Testis (tissue), 3 donors: ENCODE measurements around the gene LRRTM4. TPM values are rescaled to one million over a fixed set of nuclear protein-coding genes. Genes with fewer than 3 reads are reported as not detected.

ENCODE experiments used
- DNase-seq: peaks from one replicate; pipeline ENCODE4 v3.0.0-alpha.2; 2019
- H3K27ac ChIP-seq, 2 donors: fragments of 200-600 bp; sonication (generic); one replicate each; pipeline ENCODE4 v1.5.1; 2019
- H3K27me3 ChIP-seq: fragments of 200-600 bp; sonication (generic); one replicate; pipeline ENCODE4 v1.5.1; 2019
- H3K36me3 ChIP-seq: fragments of 200-600 bp; sonication (generic); one replicate; pipeline ENCODE4 v1.5.1; 2017; ENCODE audit warnings: low read depth; ENCODE audit errors: missing control alignments
- H3K4me1 ChIP-seq: fragments of 200-600 bp; sonication (generic); one replicate; pipeline ENCODE4 v1.5.1; 2019
- H3K4me3 ChIP-seq, 2 donors: fragments of 200-600 bp; sonication (generic); one replicate each; pipeline ENCODE4 v1.5.1; 2017 to 2019
- H3K9me3 ChIP-seq: fragments of 200-600 bp; sonication (generic); one replicate; pipeline ENCODE4 v1.5.1; 2017
- CTCF ChIP-seq, 3 experiments: fragments of 450-650 bp in 2 of 3; fragments of 200-600 bp in 1 of 3; sonication (generic) in 1 of 3; IDR thresholded peaks; one replicate each; pipeline ENCODE4 v1.5.1; 2016 to 2019; ENCODE audit warnings: antibody characterized with exemption in 3 of 3, mild to moderate bottlenecking in 2 of 3, moderate library complexity in 1 of 3
- POLR2A ChIP-seq: fragments of 450-650 bp; IDR thresholded peaks from one replicate; pipeline ENCODE4 v1.6.1; 2017; ENCODE audit warnings: antibody characterized with exemption, mild to moderate bottlenecking, moderate library complexity
- WGBS, 2 donors: methylation state at CpG; one replicate each; pipeline ENCODE4 v1.1.5; 2018; 5-methylcytosine and 5-hydroxymethylcytosine counted together
- intact Hi-C: fragments of 100-400 bp; cut with DNase I; formaldehyde crosslinking; loops from one replicate; pipeline ENCODE4 v1.15.1; 2023; ENCODE audit warnings: low total_unique reads
- polyA plus RNA-seq: library from polyadenylated mRNA; stranded (reverse); fragments of 350-450 nt; fragmentation: Illumina TruSeq; extraction: RNeasy Lipid Tissue Mini Kit (QIAGEN cat#74804); gene quantifications from one replicate; pipeline ENCODE4 v1.2.3, GENCODE V29; 2014; ENCODE audit warnings: low read depth, low replicate concordance; ENCODE audit not compliant: insufficient read depth
- total RNA-seq, 2 donors: library from RNA; depleted of rRNA; stranded (reverse); fragments of >200 nt; gene quantifications; one replicate each; pipeline ENCODE4 v1.2.3, GENCODE V29; 2016

Gene LRRTM4
- total and polyA plus RNA-seq, 3 donors from 2014 or later, result 0.08 to 0.19 (median 0.13) TPM

- Histone ChIP-seq H3K4me1 (no peaks in the 10 kb centered on the region), H3K9me3 (no peaks in the 10 kb centered on the region), H3K4me3 (no peak overlapping the region), H3K36me3 (no peaks in the 10 kb centered on the region), H3K27me3 (no peaks in the 10 kb centered on the region), H3K27ac (no peak overlapping the region)
- TF ChIP-seq CTCF (IDR thresholded peaks at IDR 0.05), result no peak
- TF ChIP-seq POLR2A, result no peak
- DNase-seq, result no peak
- 68 to 84% methylated on average over 2 of the region's 2 CpGs for WGBS, 2 donors
- intact Hi-C loops, result no loop called here
Observed at GRCh38 chr2:77552956-77553355, 30.8 kb upstream of the LRRTM4 start.

- H3K27me3 ChIP-seq, result no peaks in the 10 kb centered on the region
- 82 to 84% methylated on average over 3 of the region's 3 CpGs for WGBS, 2 donors
Observed at GRCh38 chr2:77538031-77538430, 15.9 kb upstream of the LRRTM4 start.

GRCh38 chr2:77522888-77523287, 712 bp upstream of the LRRTM4 start:
- intact Hi-C loops, result no loop called here
- no peak overlapping the region for H3K4me3 ChIP-seq
- TF ChIP-seq POLR2A (no peak), CTCF (IDR thresholded peaks at IDR 0.05) (no peak)

More at GRCh38 chr2:77538031-77538430, 15.9 kb upstream of the LRRTM4 start:
- intact Hi-C loops, result no loop called here
- no peaks in the 10 kb centered on the region for H3K4me1 ChIP-seq
- no peaks in the 10 kb centered on the region for H3K36me3 ChIP-seq
- TF ChIP-seq CTCF (IDR thresholded peaks at IDR 0.05) (no peak), POLR2A (no peak)
- H3K4me3 ChIP-seq, result no peak overlapping the region
- no peak for DNase-seq
- H3K27ac ChIP-seq, result no peak overlapping the region
- H3K9me3 ChIP-seq, result no peaks in the 10 kb centered on the region

GRCh38 chr2:77521548-77521891, 656 bp downstream of the LRRTM4 start:
- Histone ChIP-seq H3K4me1 (no peaks in the 10 kb centered on the region), H3K36me3 (no peaks in the 10 kb centered on the region), H3K27me3 (no peaks in the 10 kb centered on the region), H3K9me3 (no peaks in the 10 kb centered on the region), H3K27ac (no peak overlapping the region), H3K4me3 (no peak overlapping the region)
- intact Hi-C loops, result no loop called here
- TF ChIP-seq POLR2A (no peak), CTCF (IDR thresholded peaks at IDR 0.05) (no peak)
- 34 to 38% methylated on average over 7 of the region's 7 CpGs for WGBS, 2 donors
- no peak for DNase-seq

More at GRCh38 chr2:77522888-77523287, 712 bp upstream of the LRRTM4 start:
- Histone ChIP-seq H3K27ac (no peak overlapping the region), H3K9me3 (no peaks in the 10 kb centered on the region), H3K27me3 (no peaks in the 10 kb centered on the region), H3K36me3 (no peaks in the 10 kb centered on the region), H3K4me1 (no peaks in the 10 kb centered on the region)
- DNase-seq, result no peak
- 83 to 84% methylated on average over 1 of the region's 1 CpG for WGBS, 2 donors

GRCh38 chr2:77520641-77521547, 1.3 kb downstream of the LRRTM4 start:
- DNase-seq, result no peak
- TF ChIP-seq CTCF (IDR thresholded peaks at IDR 0.05) (no peak), POLR2A (no peak)
- H3K36me3 ChIP-seq, result no peaks in the 10 kb centered on the region
- no peaks in the 10 kb centered on the region for H3K9me3 ChIP-seq
- H3K4me3 ChIP-seq, result no peak overlapping the region
- 19 to 22% methylated on average over 9 of the region's 9 CpGs for WGBS, 2 donors
- H3K27ac ChIP-seq, result no peak overlapping the region
- H3K4me1 ChIP-seq, result no peaks in the 10 kb centered on the region
- no peaks in the 10 kb centered on the region for H3K27me3 ChIP-seq
- intact Hi-C loops, result no loop called here
